Keratinocyte (primary cell): ENCODE results near the gene PTPRD.

ENCODE experiments used
- EZH2 ChIP-seq: IDR thresholded peaks from one replicate; pipeline ENCODE4 v1.6.1; 2012; ENCODE audit warnings: inconsistent platforms, mild to moderate bottlenecking, low read length, moderate library complexity
- TF ChIP-seq, protein P1 (sequence below), 3 experiments: IDR thresholded peaks in 1 of 3; conservative IDR thresholded peaks in 1 of 3; optimal IDR thresholded peaks in 1 of 3; 2 replicates in 2 of 3; 3 replicates in 1 of 3; pipeline versions ENCODE3 to v1.5.1; 2011; ENCODE audit warnings: low read length in 3 of 3, mild to moderate bottlenecking in 3 of 3, moderate library complexity in 2 of 3, control low read depth in 1 of 3, inconsistent platforms in 1 of 3; ENCODE audit not compliant: insufficient read depth in 2 of 3; ENCODE audit errors: extremely low read depth in 1 of 3

DNA sequence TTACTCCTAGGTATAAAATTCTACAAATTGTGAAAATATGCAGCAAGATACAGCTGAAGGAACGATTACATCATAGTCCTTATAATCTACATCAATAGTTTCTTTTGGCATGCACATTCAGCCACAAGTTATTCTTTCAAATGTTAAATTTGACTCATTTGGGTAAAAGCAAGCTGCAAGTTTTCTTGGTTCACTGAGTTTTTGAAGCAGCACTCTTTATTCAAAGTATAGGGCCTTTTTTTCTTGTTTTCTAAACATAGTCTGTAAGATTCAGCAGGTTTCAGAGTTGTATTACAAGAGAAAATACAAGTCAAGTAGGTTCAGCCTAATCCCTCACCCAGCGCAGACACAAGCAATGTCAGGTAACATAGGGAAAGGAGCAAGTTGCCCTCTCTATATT is 981.5 kb downstream of the PTPRD start:
- TF ChIP-seq, protein P1, sequence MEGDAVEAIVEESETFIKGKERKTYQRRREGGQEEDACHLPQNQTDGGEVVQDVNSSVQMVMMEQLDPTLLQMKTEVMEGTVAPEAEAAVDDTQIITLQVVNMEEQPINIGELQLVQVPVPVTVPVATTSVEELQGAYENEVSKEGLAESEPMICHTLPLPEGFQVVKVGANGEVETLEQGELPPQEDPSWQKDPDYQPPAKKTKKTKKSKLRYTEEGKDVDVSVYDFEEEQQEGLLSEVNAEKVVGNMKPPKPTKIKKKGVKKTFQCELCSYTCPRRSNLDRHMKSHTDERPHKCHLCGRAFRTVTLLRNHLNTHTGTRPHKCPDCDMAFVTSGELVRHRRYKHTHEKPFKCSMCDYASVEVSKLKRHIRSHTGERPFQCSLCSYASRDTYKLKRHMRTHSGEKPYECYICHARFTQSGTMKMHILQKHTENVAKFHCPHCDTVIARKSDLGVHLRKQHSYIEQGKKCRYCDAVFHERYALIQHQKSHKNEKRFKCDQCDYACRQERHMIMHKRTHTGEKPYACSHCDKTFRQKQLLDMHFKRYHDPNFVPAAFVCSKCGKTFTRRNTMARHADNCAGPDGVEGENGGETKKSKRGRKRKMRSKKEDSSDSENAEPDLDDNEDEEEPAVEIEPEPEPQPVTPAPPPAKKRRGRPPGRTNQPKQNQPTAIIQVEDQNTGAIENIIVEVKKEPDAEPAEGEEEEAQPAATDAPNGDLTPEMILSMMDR (optimal IDR thresholded peaks at IDR 0.05 in 1 of 3, IDR thresholded peaks at IDR 0.05 in 1 of 3, conservative IDR thresholded peaks at IDR 0.05 in 1 of 3; ENCODE audit: extremely low read depth in 1 of 3, insufficient read depth in 2 of 3, low read length in 3 of 3), result no peak
- no peak for TF ChIP-seq EZH2
